Measurements from ENCODE around the gene RAMAC.
"Not testable (repeated sequence)": the region's sequence is repeated elsewhere in the genome, so short reads cannot be mapped to it uniquely, and the experiment has no call there.

RAMAC gene

DNA sequence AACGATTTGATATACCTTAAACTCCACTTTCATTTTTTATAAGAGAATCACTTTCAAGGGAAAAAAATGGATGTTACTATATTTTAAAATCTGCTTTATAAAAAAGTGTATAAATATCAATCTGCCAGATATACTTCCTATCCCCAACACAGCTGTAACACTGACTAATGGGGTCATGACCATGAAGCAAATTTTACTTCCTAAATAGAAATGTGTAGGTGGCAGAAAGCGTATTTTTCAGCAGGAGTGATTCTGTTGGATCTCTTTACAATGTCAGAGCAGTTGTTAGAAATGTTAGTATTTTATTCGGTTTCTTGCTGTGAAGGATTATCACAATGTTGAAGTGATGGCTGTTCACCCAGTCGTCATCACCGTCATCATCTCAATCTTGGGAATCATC, 30.9 kb downstream of the RAMAC start:
- no peak for DNase-seq

- no peak for DNase-seq
These were observed 32.4 kb downstream of the RAMAC start for GRCh38 chr15:83018436-83018835.

- DNase-seq = no peak
These were observed 44.0 kb downstream of the RAMAC start for GRCh38 chr15:83030021-83030420.

DNA sequence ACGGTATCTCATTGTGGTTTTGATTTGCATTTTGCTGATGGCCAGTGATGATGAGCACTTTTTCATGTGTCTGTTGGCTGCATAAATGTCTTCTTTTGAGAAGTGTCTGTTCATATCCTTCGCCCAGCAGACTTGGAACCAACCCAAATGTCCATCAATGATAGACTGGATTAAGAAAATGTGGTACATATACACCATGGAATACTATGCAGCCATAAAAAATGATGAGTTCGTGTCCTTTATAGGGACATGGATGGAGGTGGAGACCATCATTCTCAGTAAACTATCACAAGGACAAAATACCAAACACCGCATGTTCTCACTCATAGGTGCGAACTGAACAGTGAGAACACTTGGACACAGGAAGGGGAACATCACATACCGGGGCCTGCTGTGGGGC, 45.2 kb downstream of the RAMAC start:
- DNase-seq = not testable (repeated sequence)

DNA sequence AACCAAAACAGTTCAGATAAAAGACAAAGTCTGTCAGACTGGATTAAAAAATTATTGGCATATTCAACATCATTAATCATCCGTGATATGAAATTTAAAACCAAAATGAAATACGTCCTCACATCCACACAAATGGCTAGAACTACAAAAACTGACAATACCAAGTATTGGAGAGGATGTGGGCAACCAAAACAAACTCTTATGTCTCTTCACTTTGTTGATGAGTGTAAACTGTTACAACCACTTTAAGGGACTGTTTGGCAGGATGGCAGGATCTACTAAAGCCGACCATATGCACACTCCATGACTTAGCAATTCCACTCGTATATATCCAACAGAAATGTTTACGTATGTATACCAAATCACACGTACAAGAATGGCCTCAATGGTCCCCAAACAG, 50.2 kb downstream of the RAMAC start:
- DNase-seq = no peak

DNA sequence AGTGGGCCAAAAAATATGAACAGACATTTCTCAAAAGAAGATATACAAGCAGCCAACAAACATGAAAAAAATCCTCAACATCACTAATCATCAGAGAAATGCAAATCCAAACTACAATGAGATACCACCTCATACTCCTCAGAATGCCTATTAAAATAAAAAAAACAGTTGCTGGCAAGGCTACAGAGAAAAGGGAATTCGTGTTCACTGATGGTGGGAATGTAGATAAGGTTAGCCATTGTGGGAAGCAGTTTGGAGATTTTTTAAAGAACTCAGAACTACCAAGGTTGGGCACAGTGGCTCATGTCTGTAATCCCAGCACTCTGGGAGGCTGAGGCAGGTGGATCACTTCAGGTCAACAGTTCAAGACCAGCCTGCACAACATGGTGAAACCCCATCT, 53.2 kb downstream of the RAMAC start:
- DNase-seq = no peak
